Measurements from ENCODE around the gene TMEFF2. TPM values are rescaled to one million over a fixed set of nuclear protein-coding genes. Genes with fewer than 3 reads are reported as not detected.

TMEFF2 gene
- total and polyA plus RNA-seq, 9 donors, result 7.7 to 35.3 (median 28.2) TPM

GRCh38 chr2:192159208-192159607 lies 35.5 kb downstream of the TMEFF2 start:
- no CpG with 5 or more reads among the region's 2 CpGs for WGBS (ENCODE audit: insufficient coverage)
- Histone ChIP-seq H3K27me3 (ENCODE audit: control insufficient read depth, insufficient read depth, low read length) (no peaks in the 10 kb centered on the region), H3K27ac (ENCODE audit: low read length) (no peak overlapping the region), H3K36me3 (ENCODE audit: control insufficient read depth, insufficient read depth, low read length) (no peaks in the 10 kb centered on the region), H3K9me3 (replicated peaks; ENCODE audit: control insufficient read depth, low read depth, low read length) (no peaks in the 10 kb centered on the region), H3K4me3 (ENCODE audit: low read length) (no peak overlapping the region), H3K4me1 (ENCODE audit: control insufficient read depth, insufficient read depth, low read length) (no peaks in the 10 kb centered on the region)
- DNase-seq, result no peak

DNA sequence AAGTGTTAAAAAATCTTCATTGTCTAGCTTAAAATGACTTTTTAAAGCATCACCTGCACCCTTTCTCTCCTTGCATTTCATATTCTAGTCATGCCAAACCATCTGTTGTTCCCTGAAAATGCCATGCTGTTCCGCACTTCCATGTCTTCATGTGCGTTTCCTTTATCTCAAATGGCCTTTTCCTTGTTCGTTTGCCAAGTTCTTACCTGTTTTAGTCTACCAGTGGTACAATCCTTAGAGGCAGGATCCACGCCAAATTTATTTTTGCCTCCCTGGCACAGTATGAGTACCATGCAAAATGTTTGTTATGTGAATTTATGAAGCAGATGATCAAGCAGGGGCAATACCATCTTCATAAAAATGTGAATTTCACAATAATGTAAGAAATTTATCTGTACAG lies 37.0 kb downstream of the TMEFF2 start:
- no peaks in the 10 kb centered on the region for H3K9me3 ChIP-seq (replicated peaks; ENCODE audit: control insufficient read depth, low read depth, low read length)
- H3K27me3 ChIP-seq (ENCODE audit: control insufficient read depth, insufficient read depth, low read length), result no peaks in the 10 kb centered on the region
- no peak for DNase-seq
- no peaks in the 10 kb centered on the region for H3K36me3 ChIP-seq (ENCODE audit: control insufficient read depth, insufficient read depth, low read length)
- H3K4me1 ChIP-seq (ENCODE audit: control insufficient read depth, insufficient read depth, low read length), result no peaks in the 10 kb centered on the region
- whole genome bisulfite sequencing (ENCODE audit: insufficient coverage), result 84% methylated on average over 3 of the region's 4 CpGs
- H3K4me3 ChIP-seq (ENCODE audit: low read length), result no peak overlapping the region
- no peak overlapping the region for H3K27ac ChIP-seq (ENCODE audit: low read length)

DNA sequence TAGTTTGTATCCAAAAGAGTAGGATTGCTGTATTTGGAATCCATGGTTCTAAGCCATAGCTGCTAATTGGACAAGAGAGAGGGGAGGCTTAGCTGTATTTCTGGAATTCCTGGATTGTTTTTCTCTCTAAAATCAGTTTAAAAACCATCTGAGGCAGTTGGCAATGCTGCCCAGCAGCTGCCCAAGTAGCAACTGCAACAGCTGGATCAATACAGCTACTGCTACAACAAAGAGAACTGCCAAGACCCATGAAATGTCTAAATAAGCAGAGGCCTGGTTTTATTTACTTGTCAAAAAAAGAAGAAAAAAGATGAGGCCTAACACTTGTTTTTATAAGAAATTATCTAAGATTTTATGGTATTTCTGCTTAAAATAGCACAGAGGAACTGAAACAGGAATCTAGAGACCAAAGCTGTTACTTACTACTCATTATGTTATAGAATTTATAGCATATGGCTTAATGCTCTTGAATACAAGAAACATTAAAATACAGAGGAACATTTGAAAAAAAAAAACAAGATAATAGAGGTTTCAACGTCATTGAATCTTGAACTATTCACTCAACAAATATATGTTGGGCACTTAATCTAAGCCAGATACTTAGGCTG lies 39.1 kb downstream of the TMEFF2 start:
- H3K36me3 ChIP-seq (ENCODE audit: control insufficient read depth, insufficient read depth, low read length), result no peaks in the 10 kb centered on the region
- H3K4me3 ChIP-seq (ENCODE audit: low read length), result no peak overlapping the region
- no peaks in the 10 kb centered on the region for H3K27me3 ChIP-seq (ENCODE audit: control insufficient read depth, insufficient read depth, low read length)
- H3K27ac ChIP-seq (ENCODE audit: low read length), result peak overlapping the region; percentile 64
- WGBS (ENCODE audit: insufficient coverage), result no CpG with 5 or more reads among the region's 1 CpG
- DNase-seq, result peak; percentile 86
- peaks cover 4% of the 10 kb centered on the region for H3K4me1 ChIP-seq (ENCODE audit: control insufficient read depth, insufficient read depth, low read length)
- no peaks in the 10 kb centered on the region for H3K9me3 ChIP-seq (replicated peaks; ENCODE audit: control insufficient read depth, low read depth, low read length)

DNA sequence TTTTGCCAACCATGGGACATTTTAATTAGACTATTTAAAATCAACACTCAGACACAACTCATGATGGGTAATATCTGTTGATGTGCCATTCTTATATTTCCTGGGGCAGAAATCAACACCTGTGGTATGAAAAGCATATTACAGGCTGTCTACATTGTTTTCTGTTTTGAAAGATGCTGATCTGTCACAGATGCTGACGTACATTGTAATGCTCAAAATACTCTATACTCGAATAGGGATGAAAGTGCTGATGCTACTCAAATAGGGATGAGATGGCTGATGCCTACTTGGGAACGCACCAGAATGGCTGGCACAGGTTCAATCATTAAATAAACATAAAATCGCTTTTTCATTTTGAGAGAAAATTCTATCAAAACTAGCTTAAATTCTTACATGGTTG lies 41.2 kb downstream of the TMEFF2 start:
- Histone ChIP-seq H3K9me3 (replicated peaks; ENCODE audit: control insufficient read depth, low read depth, low read length) (no peaks in the 10 kb centered on the region), H3K27me3 (ENCODE audit: control insufficient read depth, insufficient read depth, low read length) (no peaks in the 10 kb centered on the region), H3K36me3 (ENCODE audit: control insufficient read depth, insufficient read depth, low read length) (no peaks in the 10 kb centered on the region), H3K4me3 (ENCODE audit: low read length) (no peak overlapping the region), H3K4me1 (ENCODE audit: control insufficient read depth, insufficient read depth, low read length) (peaks cover 6% of the 10 kb centered on the region), H3K27ac (ENCODE audit: low read length) (no peak overlapping the region)
- WGBS (ENCODE audit: insufficient coverage), result no CpG with 5 or more reads among the region's 4 CpGs
- no peak for DNase-seq

DNA sequence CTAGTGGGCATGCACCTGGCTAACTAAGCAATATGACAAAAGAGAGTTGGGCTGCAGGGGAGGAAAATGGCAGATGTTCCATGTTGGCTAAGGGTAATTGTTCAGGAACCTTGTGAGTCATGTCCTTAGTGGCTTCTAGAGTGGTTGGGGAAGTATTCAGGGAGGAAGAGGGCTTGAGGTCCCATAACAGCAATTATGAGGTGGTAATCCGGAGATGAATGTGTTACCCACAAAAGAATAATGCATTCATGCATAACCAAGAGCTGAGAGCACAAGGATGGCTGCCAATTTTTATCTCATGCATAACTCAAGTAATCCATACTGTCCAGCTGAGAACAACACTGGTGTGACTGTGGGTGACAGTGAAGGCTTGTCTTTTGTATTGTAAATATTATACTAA lies 42.9 kb downstream of the TMEFF2 start:
- H3K4me1 ChIP-seq (ENCODE audit: control insufficient read depth, insufficient read depth, low read length), result peaks cover 6% of the 10 kb centered on the region
- no peaks in the 10 kb centered on the region for H3K36me3 ChIP-seq (ENCODE audit: control insufficient read depth, insufficient read depth, low read length)
- no peaks in the 10 kb centered on the region for H3K27me3 ChIP-seq (ENCODE audit: control insufficient read depth, insufficient read depth, low read length)
- no CpG with 5 or more reads among the region's 1 CpG for WGBS (ENCODE audit: insufficient coverage)
- no peaks in the 10 kb centered on the region for H3K9me3 ChIP-seq (replicated peaks; ENCODE audit: control insufficient read depth, low read depth, low read length)
- H3K27ac ChIP-seq (ENCODE audit: low read length), result no peak overlapping the region
- no peak overlapping the region for H3K4me3 ChIP-seq (ENCODE audit: low read length)
- DNase-seq, result peak; percentile 74

- H3K27me3 ChIP-seq (ENCODE audit: control insufficient read depth, insufficient read depth, low read length), result no peaks in the 10 kb centered on the region
These were observed 44.6 kb downstream of the TMEFF2 start for GRCh38 chr2:192150166-192150565.

GRCh38 chr2:192148620-192149321 lies 46.0 kb downstream of the TMEFF2 start:
- H3K27ac ChIP-seq (ENCODE audit: low read length), result peak overlapping the region; percentile 62
- DNase-seq, result peak; percentile 89

More at GRCh38 chr2:192150166-192150565, 44.6 kb downstream of the TMEFF2 start:
- Histone ChIP-seq H3K27ac (ENCODE audit: low read length) (no peak overlapping the region), H3K4me1 (ENCODE audit: control insufficient read depth, insufficient read depth, low read length) (peaks cover 6% of the 10 kb centered on the region), H3K4me3 (ENCODE audit: low read length) (no peak overlapping the region), H3K9me3 (replicated peaks; ENCODE audit: control insufficient read depth, low read depth, low read length) (no peaks in the 10 kb centered on the region), H3K36me3 (ENCODE audit: control insufficient read depth, insufficient read depth, low read length) (no peaks in the 10 kb centered on the region)
- DNase-seq, result no peak
- no CpG with 5 or more reads among the region's 3 CpGs for WGBS (ENCODE audit: insufficient coverage)

GRCh38 chr2:192148241-192148619 lies 46.5 kb downstream of the TMEFF2 start:
- no peaks in the 10 kb centered on the region for H3K9me3 ChIP-seq (replicated peaks; ENCODE audit: control insufficient read depth, low read depth, low read length)
- WGBS (ENCODE audit: insufficient coverage), result no CpG with 5 or more reads among the region's 2 CpGs
- H3K4me1 ChIP-seq (ENCODE audit: control insufficient read depth, insufficient read depth, low read length), result peaks cover 6% of the 10 kb centered on the region
- no peak overlapping the region for H3K27ac ChIP-seq (ENCODE audit: low read length)
- H3K27me3 ChIP-seq (ENCODE audit: control insufficient read depth, insufficient read depth, low read length), result no peaks in the 10 kb centered on the region
- no peak overlapping the region for H3K4me3 ChIP-seq (ENCODE audit: low read length)
- no peaks in the 10 kb centered on the region for H3K36me3 ChIP-seq (ENCODE audit: control insufficient read depth, insufficient read depth, low read length)
- DNase-seq, result no peak

More at GRCh38 chr2:192148620-192149321, 46.0 kb downstream of the TMEFF2 start:
- WGBS (ENCODE audit: insufficient coverage), result 17% methylated on average over 1 of the region's 5 CpGs
- Histone ChIP-seq H3K27me3 (ENCODE audit: control insufficient read depth, insufficient read depth, low read length) (no peaks in the 10 kb centered on the region), H3K4me3 (ENCODE audit: low read length) (no peak overlapping the region), H3K9me3 (replicated peaks; ENCODE audit: control insufficient read depth, low read depth, low read length) (no peaks in the 10 kb centered on the region), H3K36me3 (ENCODE audit: control insufficient read depth, insufficient read depth, low read length) (no peaks in the 10 kb centered on the region), H3K4me1 (ENCODE audit: control insufficient read depth, insufficient read depth, low read length) (peaks cover 6% of the 10 kb centered on the region)

- peak; percentile 45 for DNase-seq
- Histone ChIP-seq H3K4me1 (ENCODE audit: control insufficient read depth, insufficient read depth, low read length) (peaks cover 2% of the 10 kb centered on the region), H3K4me3 (ENCODE audit: low read length) (no peak overlapping the region), H3K27me3 (ENCODE audit: control insufficient read depth, insufficient read depth, low read length) (no peaks in the 10 kb centered on the region), H3K36me3 (ENCODE audit: control insufficient read depth, insufficient read depth, low read length) (no peaks in the 10 kb centered on the region), H3K27ac (ENCODE audit: low read length) (no peak overlapping the region), H3K9me3 (replicated peaks; ENCODE audit: control insufficient read depth, low read depth, low read length) (no peaks in the 10 kb centered on the region)
- WGBS (ENCODE audit: insufficient coverage), result no CpG with 5 or more reads among the region's 1 CpG
These were observed 48.4 kb downstream of the TMEFF2 start for GRCh38 chr2:192146069-192147015.

DNA sequence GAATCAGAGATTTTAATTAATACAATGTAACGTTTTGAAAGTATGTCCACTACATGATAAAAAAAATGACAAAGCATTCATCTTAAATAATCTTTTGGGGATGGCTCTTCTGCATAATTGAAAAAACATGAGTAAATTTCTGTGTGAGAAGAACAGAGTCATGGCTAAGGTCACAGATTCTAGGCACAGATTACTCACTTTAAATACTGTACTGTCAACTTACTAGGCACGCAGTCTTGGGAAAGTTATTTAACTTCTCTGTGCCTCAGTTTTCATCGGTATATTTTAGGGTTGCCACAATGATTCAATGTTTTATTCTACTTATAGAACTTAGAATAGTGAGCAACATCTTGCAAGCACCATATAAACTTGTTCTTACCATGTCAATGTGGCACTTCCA lies 49.2 kb downstream of the TMEFF2 start:
- WGBS (ENCODE audit: insufficient coverage), result no CpG with 5 or more reads among the region's 3 CpGs

More for the DNA sequence above, 49.2 kb downstream of the TMEFF2 start:
- Histone ChIP-seq H3K36me3 (ENCODE audit: control insufficient read depth, insufficient read depth, low read length) (no peaks in the 10 kb centered on the region), H3K4me1 (ENCODE audit: control insufficient read depth, insufficient read depth, low read length) (peaks cover 2% of the 10 kb centered on the region), H3K27me3 (ENCODE audit: control insufficient read depth, insufficient read depth, low read length) (no peaks in the 10 kb centered on the region), H3K27ac (ENCODE audit: low read length) (no peak overlapping the region), H3K4me3 (ENCODE audit: low read length) (no peak overlapping the region), H3K9me3 (replicated peaks; ENCODE audit: control insufficient read depth, low read depth, low read length) (no peaks in the 10 kb centered on the region)
- no peak for DNase-seq
